GM12878 (cell line): ENCODE measurements around the gene PLGRKT. TPM values are rescaled to one million over a fixed set of nuclear protein-coding genes. Genes with fewer than 3 reads are reported as not detected.

ENCODE experiments used
- ATAC-seq: fragments of 200-7000 bp; cut with Tn5 transposase; 3 replicates; pipeline ENCODE4 v1.9.1; 2020; ENCODE audit warnings: mild to moderate bottlenecking, moderate library complexity
- BruUV-seq: library from RNA; stranded (reverse); fragments of 400-500 nt; replicated peaks from 2 replicates; lab custom pipeline; 2021; lab: Mats Ljungman, UMichigan
- CTCF ChIA-PET: fragments of 300-600 bp; sonication (Branson Sonifier 250); formaldehyde crosslinking; extraction: SDS; loops from one replicate; lab custom pipeline; 2021; ENCODE audit warnings: inconsistent platforms; lab: Yijun Ruan, JAX
- POLR2A ChIA-PET: fragments of 350-600 bp; formaldehyde crosslinking; extraction: SDS; loops from one replicate; lab custom pipeline; 2021; ENCODE audit warnings: inconsistent platforms; lab: Charles Lee
- RAD21 ChIA-PET: fragments of 300-600 bp; sonication (Branson Sonifier 250); formaldehyde crosslinking; loops from one replicate; lab custom pipeline; 2023; ENCODE audit warnings: antibody characterized with exemption; ENCODE audit not compliant: unreplicated experiment; lab: Charles Lee
- SMC1A ChIA-PET: fragments of 300-600 bp; sonication (Branson Sonifier 250); formaldehyde crosslinking; loops from one replicate; lab custom pipeline; 2023; ENCODE audit not compliant: unreplicated experiment, uncharacterized antibody; lab: Charles Lee
- DNase-seq: peaks from one replicate; pipeline ENCODE4 v3.0.0-alpha.2; 2011; ENCODE audit warnings: low read depth, low spot score
- FAIRE-seq: peaks from 3 replicates; lab custom pipeline; 2011; peaks lifted over from hg19 to GRCh38; lab: Jason Lieb, UNC
- H2AFZ ChIP-seq: 2 replicates; pipeline ENCODE4 v1.6.0; 2011; ENCODE audit warnings: low read depth, low read length, control low read depth; ENCODE audit not compliant: control insufficient read depth
- H3K27ac ChIP-seq: 2 replicates; pipeline ENCODE4 v1.5.1; 2011; ENCODE audit warnings: control low read depth; ENCODE audit not compliant: control insufficient read depth, insufficient read depth
- H3K27me3 ChIP-seq, 2 experiments: replicated peaks in 1 of 2; 2 replicates each; pipeline versions ENCODE4 v1.6.0 to v1.6.1; 2011; ENCODE audit warnings: low read length in 1 of 2; ENCODE audit not compliant: control insufficient read depth in 2 of 2, insufficient read depth in 2 of 2
- H3K36me3 ChIP-seq, 2 experiments: 2 replicates each; pipeline ENCODE4 v1.5.1; 2011; ENCODE audit warnings: low read length in 1 of 2; ENCODE audit not compliant: control insufficient read depth in 2 of 2, insufficient read depth in 2 of 2
- H3K4me1 ChIP-seq: 2 replicates; pipeline ENCODE4 v1.6.1; 2011; ENCODE audit warnings: mild to moderate bottlenecking, low read length, moderate library complexity, mixed read lengths; ENCODE audit not compliant: control insufficient read depth, insufficient read depth
- H3K4me2 ChIP-seq: 2 replicates; pipeline ENCODE4 v1.6.0; 2011; ENCODE audit warnings: control low read depth; ENCODE audit not compliant: control insufficient read depth, insufficient read depth
- H3K4me3 ChIP-seq: fragments of 200-600 bp; sonication (generic); 2 replicates; pipeline ENCODE4 v1.5.1; 2016
- H3K79me2 ChIP-seq: 2 replicates; pipeline ENCODE4 v1.6.0; 2011; ENCODE audit warnings: low read length; ENCODE audit not compliant: control insufficient read depth, insufficient read depth
- H3K9ac ChIP-seq: 2 replicates; pipeline ENCODE4 v1.8.0; 2011; ENCODE audit warnings: low read length, control low read depth, mixed read lengths; ENCODE audit not compliant: control insufficient read depth, insufficient read depth
- H3K9me3 ChIP-seq: replicated peaks from 3 replicates; pipeline ENCODE4 v1.5.1; 2011; ENCODE audit warnings: mild to moderate bottlenecking, low read length; ENCODE audit not compliant: control insufficient read depth, insufficient read depth
- H4K20me1 ChIP-seq: 2 replicates; pipeline ENCODE4 v1.6.0; 2011; ENCODE audit not compliant: control insufficient read depth, insufficient read depth
- EGR1 ChIP-seq, 2 experiments: IDR thresholded peaks; 1 replicate in 1 of 2; 2 replicates in 1 of 2; pipeline ENCODE4 v1.6.1; 2011 to 2012; ENCODE audit warnings: low read depth in 2 of 2, low read length in 2 of 2, borderline replicate concordance in 1 of 2, mild to moderate bottlenecking in 1 of 2, moderate library complexity in 1 of 2
- EP300 ChIP-seq, 2 experiments: fragments of 150-350 bp in 1 of 2; IDR thresholded peaks; 2 replicates each; pipeline ENCODE4 v1.6.1; 2011 to 2012; ENCODE audit warnings: low read depth in 2 of 2, low read length in 2 of 2, borderline replicate concordance in 1 of 2, improper control_type of control experiment in 1 of 2, inconsistent platforms in 1 of 2; ENCODE audit not compliant: control insufficient read depth in 1 of 2
- MEF2A ChIP-seq: IDR thresholded peaks from 2 replicates; pipeline ENCODE4 v1.6.1; 2011; ENCODE audit warnings: low read depth, mild to moderate bottlenecking, low read length, moderate library complexity; ENCODE audit not compliant: insufficient read depth
- POLR2A ChIP-seq: IDR thresholded peaks from 2 replicates; pipeline ENCODE4 v1.6.1; 2011; ENCODE audit warnings: low read depth, mild to moderate bottlenecking, low read length
- ZBED1 ChIP-seq: IDR thresholded peaks from 2 replicates; pipeline ENCODE4 v1.6.1; 2016; ENCODE audit warnings: borderline replicate concordance
- WGBS: methylation state at CpG from one replicate; pipeline ENCODE4 v1.1.6; 2016; ENCODE audit warnings: low lambda C conversion rate; ENCODE audit not compliant: insufficient replicate concordance, insufficient coverage; ENCODE audit errors: missing lambda C conversion rate; 5-methylcytosine and 5-hydroxymethylcytosine counted together
- in situ Hi-C: fragments of 300-500 bp; cut with MboI; formaldehyde crosslinking; loops from 9 replicates; pipeline ENCODE4 v1.14.3; 2018; ENCODE audit warnings: mixed read lengths
- intact Hi-C: fragments of 100-400 bp; cut with micrococcal nuclease; formaldehyde crosslinking; loops from one replicate; pipeline ENCODE4 v1.14.2; 2022; ENCODE audit not compliant: unreplicated experiment
- polyA plus RNA-seq, 11 experiments: library from polyadenylated mRNA; depleted of rRNA in 4 of 11; unstranded in 6 of 11; stranded (reverse) in 5 of 11; fragments of >200 nt; fragmentation: Nextera tagmentation in 4 of 11; fragmentation: Illumina TruSeq in 1 of 11; extraction: Ambion mirVana in 4 of 11; extraction: Trizol in 1 of 11; gene quantifications; 1 replicate in 1 of 11; 2 replicates in 10 of 11; pipeline versions ENCODE4 v1.2.1 to v1.2.3, GENCODE V29; 2011 to 2016; ENCODE audit warnings: inconsistent platforms in 2 of 11, missing spikeins in 2 of 11, low read depth in 1 of 11
- total RNA-seq, 4 experiments: library from RNA; depleted of rRNA in 3 of 4; stranded (reverse); fragments of >200 nt in 3 of 4; fragmentation: Illumina TruSeq in 1 of 4; extraction: Trizol in 1 of 4; gene quantifications; 2 replicates each; pipeline versions ENCODE4 v1.2.1 to v1.2.3, GENCODE V29; 2013 to 2021
- TF ChIP-seq, protein P1 (sequence below): IDR thresholded peaks from 2 replicates; pipeline ENCODE4 v1.6.1; 2011; ENCODE audit warnings: borderline replicate concordance, low read depth, mild to moderate bottlenecking, moderate library complexity, low read length; ENCODE audit not compliant: insufficient read depth, poor library complexity, severe bottlenecking

PLGRKT gene
- total and polyA plus RNA-seq, 10 of the 15 experiments (the other 5 are each of a cell fraction or from before 2014, with no cell fraction given) = 25.2 to 72.3 (median 38.4) TPM

DNA sequence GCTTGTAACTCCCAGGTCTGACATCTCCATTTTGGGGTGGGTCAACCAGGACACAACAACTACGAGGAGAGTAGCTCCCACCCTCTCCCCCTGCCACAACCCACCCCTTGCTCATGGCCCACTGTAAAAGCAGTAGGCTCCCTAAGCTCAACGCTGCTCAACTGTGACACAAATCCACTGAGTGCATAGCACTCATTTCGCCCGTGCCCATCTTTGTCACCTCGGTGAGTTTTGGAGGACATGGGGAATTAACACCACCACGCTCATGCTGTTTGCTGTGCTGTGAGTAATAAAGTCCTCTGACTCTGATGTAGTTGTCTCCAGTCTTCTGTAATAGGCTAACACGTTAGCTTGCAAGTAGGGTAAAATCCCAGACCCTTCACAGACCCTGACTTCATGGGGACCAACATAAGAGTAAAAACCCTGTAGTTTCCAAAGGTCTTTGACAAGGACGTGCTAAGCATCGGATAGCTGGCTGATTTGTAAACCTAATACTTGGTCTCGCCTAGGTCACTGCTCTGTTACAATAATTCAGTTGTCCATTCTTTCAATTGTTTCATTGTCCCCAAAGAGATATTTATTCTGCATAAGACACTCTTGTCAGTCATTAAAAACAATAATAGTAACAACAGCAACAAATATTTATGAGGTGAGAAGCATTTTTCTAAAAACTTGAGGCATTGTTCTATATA lies 7.7 kb downstream of the PLGRKT start:
- no peaks in the 10 kb centered on the region for H3K79me2 ChIP-seq
- peaks cover 1 to 4% of the 10 kb centered on the region in 2 experiments; a peak in 3 of 4 replicates for H3K36me3 ChIP-seq
- intact Hi-C loops = loop anchor here (5.0 to 10.0 kb wide), 4 partner anchors 245 to 668 kb away; partner anchors contain the start of genes INSL6 and JAK2
- TF ChIP-seq ZBED1 (no peak), MEF2A (no peak), EP300 (IDR thresholded peaks at IDR 0.05; ENCODE audit: borderline replicate concordance in 1 of 2, control insufficient read depth in 1 of 2, low read depth in 2 of 2, low read length in 2 of 2) (no peak), POLR2A (no peak), EGR1 (IDR thresholded peaks at IDR 0.05; ENCODE audit: borderline replicate concordance in 1 of 2, low read depth in 2 of 2, low read length in 2 of 2) (no peak)
- TF ChIP-seq, protein P1, sequence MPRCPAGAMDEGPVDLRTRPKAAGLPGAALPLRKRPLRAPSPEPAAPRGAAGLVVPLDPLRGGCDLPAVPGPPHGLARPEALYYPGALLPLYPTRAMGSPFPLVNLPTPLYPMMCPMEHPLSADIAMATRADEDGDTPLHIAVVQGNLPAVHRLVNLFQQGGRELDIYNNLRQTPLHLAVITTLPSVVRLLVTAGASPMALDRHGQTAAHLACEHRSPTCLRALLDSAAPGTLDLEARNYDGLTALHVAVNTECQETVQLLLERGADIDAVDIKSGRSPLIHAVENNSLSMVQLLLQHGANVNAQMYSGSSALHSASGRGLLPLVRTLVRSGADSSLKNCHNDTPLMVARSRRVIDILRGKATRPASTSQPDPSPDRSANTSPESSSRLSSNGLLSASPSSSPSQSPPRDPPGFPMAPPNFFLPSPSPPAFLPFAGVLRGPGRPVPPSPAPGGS = peak; percentile 53
- H3K9ac ChIP-seq = no peak overlapping the region
- H3K9me3 ChIP-seq = no peaks in the 10 kb centered on the region; the same call in 2 of the 3 replicates
- no peak overlapping the region for H2AFZ ChIP-seq
- no peaks in the 10 kb centered on the region for H3K4me1 ChIP-seq
- ChIA-PET SMC1A (interaction anchor here (1.1 to 3.7 kb wide), 5 partner anchors 9 to 670 kb away, joined by 3 to 14 read pairs (median 4); no protein-coding TSS in a partner anchor), POLR2A (no interaction called here), CTCF (interaction anchor here (0.6 to 1.6 kb wide), 3 partner anchors 12 to 194 kb away, joined by 3 to 5 read pairs (median 4); no protein-coding TSS in a partner anchor), RAD21 (interaction anchor here (0.8 to 1.8 kb wide), 4 partner anchors 13 to 671 kb away, joined by 3 to 5 read pairs (median 3); no protein-coding TSS in a partner anchor)
- ATAC-seq (no peak), DNase-seq (no peak), FAIRE-seq (no peak)
- no peaks in the 10 kb centered on the region for H3K27me3 ChIP-seq
- H3K4me2 ChIP-seq = no peak overlapping the region
- H3K4me3 ChIP-seq = no peak overlapping the region
- BruUV-seq = no TSS peak
- 28% methylated on average over 10 of the region's 10 CpGs for WGBS
- no peak overlapping the region for H3K27ac ChIP-seq
- no peaks in the 10 kb centered on the region for H4K20me1 ChIP-seq
- in situ Hi-C loops = loop anchor here (5.0 kb wide), 1 partner anchor 358 kb away; no protein-coding TSS in a partner anchor
